ENCODE results near the gene FKBP14.

DNA sequence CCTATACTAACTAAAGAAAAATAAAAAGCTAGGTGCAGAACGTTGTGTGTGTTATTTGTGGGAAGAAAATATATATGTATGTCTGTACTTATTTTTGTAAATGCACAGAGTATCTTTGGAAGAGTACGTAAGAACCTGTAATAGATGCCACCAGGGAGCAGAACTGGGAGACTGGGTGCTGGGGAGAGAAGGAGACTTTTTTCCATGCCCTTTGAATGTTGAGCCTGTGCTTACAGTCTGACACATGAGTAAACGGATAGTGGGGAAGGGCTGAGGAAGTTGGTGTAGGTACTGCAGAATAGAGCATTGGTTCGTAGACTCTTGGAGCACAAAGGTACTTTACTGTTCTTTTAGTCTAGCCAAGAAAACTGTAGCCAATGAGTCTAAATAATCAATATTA is 35.6 kb downstream of the FKBP14 start:
- no peak for TF ChIP-seq POLR2A (IDR thresholded peaks at IDR 0.05)
- TF ChIP-seq, protein P1, sequence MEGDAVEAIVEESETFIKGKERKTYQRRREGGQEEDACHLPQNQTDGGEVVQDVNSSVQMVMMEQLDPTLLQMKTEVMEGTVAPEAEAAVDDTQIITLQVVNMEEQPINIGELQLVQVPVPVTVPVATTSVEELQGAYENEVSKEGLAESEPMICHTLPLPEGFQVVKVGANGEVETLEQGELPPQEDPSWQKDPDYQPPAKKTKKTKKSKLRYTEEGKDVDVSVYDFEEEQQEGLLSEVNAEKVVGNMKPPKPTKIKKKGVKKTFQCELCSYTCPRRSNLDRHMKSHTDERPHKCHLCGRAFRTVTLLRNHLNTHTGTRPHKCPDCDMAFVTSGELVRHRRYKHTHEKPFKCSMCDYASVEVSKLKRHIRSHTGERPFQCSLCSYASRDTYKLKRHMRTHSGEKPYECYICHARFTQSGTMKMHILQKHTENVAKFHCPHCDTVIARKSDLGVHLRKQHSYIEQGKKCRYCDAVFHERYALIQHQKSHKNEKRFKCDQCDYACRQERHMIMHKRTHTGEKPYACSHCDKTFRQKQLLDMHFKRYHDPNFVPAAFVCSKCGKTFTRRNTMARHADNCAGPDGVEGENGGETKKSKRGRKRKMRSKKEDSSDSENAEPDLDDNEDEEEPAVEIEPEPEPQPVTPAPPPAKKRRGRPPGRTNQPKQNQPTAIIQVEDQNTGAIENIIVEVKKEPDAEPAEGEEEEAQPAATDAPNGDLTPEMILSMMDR (IDR thresholded peaks at IDR 0.05): no peak

Data from upper lobe of left lung (tissue), 4 donors.